DND-41 (cell line): ENCODE measurements around the gene FBN3.

Experiments used
- EZH2 ChIP-seq: IDR thresholded peaks from 3 replicates; pipeline ENCODE4 v1.6.1; 2012; ENCODE audit warnings: borderline replicate concordance, low read depth, mild to moderate bottlenecking, moderate library complexity, low read length, inconsistent platforms; ENCODE audit not compliant: severe bottlenecking
- TF ChIP-seq, protein P1 (sequence below): IDR thresholded peaks from 2 replicates; pipeline ENCODE4 v1.5.1; 2012; ENCODE audit warnings: borderline replicate concordance, low read length, moderate library complexity, mild to moderate bottlenecking; ENCODE audit not compliant: poor library complexity, severe bottlenecking; ENCODE audit errors: extremely low read depth

DNA sequence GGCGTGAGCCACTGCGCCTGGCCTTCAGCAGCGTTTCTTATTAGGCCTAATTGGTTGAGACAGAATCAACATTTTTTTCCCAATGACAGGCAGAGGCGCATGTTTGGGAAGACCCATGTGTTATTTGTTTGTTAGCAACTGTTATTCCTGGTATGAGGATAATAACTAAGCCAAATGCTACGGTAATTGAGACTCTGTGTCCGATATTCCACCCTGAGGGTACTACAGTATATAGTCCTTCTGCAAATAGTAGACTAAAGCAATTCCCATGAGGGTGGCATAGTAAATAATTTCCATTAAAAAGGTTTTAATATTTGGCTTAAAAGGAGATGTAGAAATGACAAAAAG, 115.2 kb downstream of the FBN3 start:
- TF ChIP-seq, protein P1, sequence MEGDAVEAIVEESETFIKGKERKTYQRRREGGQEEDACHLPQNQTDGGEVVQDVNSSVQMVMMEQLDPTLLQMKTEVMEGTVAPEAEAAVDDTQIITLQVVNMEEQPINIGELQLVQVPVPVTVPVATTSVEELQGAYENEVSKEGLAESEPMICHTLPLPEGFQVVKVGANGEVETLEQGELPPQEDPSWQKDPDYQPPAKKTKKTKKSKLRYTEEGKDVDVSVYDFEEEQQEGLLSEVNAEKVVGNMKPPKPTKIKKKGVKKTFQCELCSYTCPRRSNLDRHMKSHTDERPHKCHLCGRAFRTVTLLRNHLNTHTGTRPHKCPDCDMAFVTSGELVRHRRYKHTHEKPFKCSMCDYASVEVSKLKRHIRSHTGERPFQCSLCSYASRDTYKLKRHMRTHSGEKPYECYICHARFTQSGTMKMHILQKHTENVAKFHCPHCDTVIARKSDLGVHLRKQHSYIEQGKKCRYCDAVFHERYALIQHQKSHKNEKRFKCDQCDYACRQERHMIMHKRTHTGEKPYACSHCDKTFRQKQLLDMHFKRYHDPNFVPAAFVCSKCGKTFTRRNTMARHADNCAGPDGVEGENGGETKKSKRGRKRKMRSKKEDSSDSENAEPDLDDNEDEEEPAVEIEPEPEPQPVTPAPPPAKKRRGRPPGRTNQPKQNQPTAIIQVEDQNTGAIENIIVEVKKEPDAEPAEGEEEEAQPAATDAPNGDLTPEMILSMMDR = no peak
- no peak for TF ChIP-seq EZH2
